ENCODE measurements around the gene RAB15.

The RAB15 gene

GRCh38 chr14:64954491-64955240, 17.5 kb downstream of the RAB15 start:
- DNase-seq, result no peak

- DNase-seq, result no peak
Observed at GRCh38 chr14:64953661-64954060, 18.5 kb downstream of the RAB15 start.

GRCh38 chr14:64953310-64953654, 18.9 kb downstream of the RAB15 start:
- DNase-seq, result no peak

GRCh38 chr14:64952598-64953309, 19.4 kb downstream of the RAB15 start:
- no peak for DNase-seq

- no peak for DNase-seq
Observed at GRCh38 chr14:64951724-64952123, 20.4 kb downstream of the RAB15 start.

GRCh38 chr14:64951291-64951690, 20.8 kb downstream of the RAB15 start:
- DNase-seq, result no peak

- DNase-seq, result no peak
Observed at GRCh38 chr14:64950889-64951288, 21.2 kb downstream of the RAB15 start.

- no peak for DNase-seq
Observed at GRCh38 chr14:64948612-64949210, 23.4 kb downstream of the RAB15 start.

- DNase-seq, result no peak
Observed at GRCh38 chr14:64947710-64948611, 24.2 kb downstream of the RAB15 start.

GRCh38 chr14:64946310-64947045, 25.7 kb downstream of the RAB15 start:
- no peak for DNase-seq

GRCh38 chr14:64945431-64946178, 26.5 kb downstream of the RAB15 start:
- DNase-seq, result no peak

- DNase-seq, result no peak
Observed at GRCh38 chr14:64944861-64945260, 27.3 kb downstream of the RAB15 start.

GRCh38 chr14:64944041-64944440, 28.1 kb downstream of the RAB15 start:
- DNase-seq, result no peak

GRCh38 chr14:64943556-64943955, 28.6 kb downstream of the RAB15 start:
- DNase-seq, result no peak

- peak; percentile 95 for DNase-seq
Observed at GRCh38 chr14:64942531-64943111, 29.5 kb downstream of the RAB15 start, which contains the start of gene GPX2. GPX2 (minus strand) TSS chr14:64942745; CDS start chr14:64942726, 19 bp downstream.

- no peak for DNase-seq
Observed at GRCh38 chr14:64940336-64940910, 31.7 kb downstream of the RAB15 start.

GRCh38 chr14:64939817-64940190, 32.3 kb downstream of the RAB15 start:
- DNase-seq, result no peak

GRCh38 chr14:64938972-64939816, 32.9 kb downstream of the RAB15 start:
- peak; percentile 78 for DNase-seq

- no peak for DNase-seq
Observed at GRCh38 chr14:64937821-64938193, 34.3 kb downstream of the RAB15 start.
